ENCODE measurements around the gene MSMP. TPM values are rescaled to one million over a fixed set of nuclear protein-coding genes. Genes with fewer than 3 reads are reported as not detected.

MSMP gene
- total RNA-seq, 1 donor from 2014 or later, result not detected

- DNase-seq (ENCODE audit: low read depth) (no peak), FAIRE-seq (no peak)
- Histone ChIP-seq H3K4me3 (ENCODE audit: low read depth, low read length) (no peak overlapping the region), H3K27me3 (ENCODE audit: control insufficient read depth, insufficient read depth, low read length) (no peaks in the 10 kb centered on the region), H3K36me3 (ENCODE audit: control insufficient read depth, insufficient read depth, low read length) (peaks cover 26% of the 10 kb centered on the region)
- no peak for TF ChIP-seq CTCF (IDR thresholded peaks at IDR 0.05; ENCODE audit: insufficient read depth, low read length, severe bottlenecking)
These were observed 20.0 kb downstream of the MSMP start for GRCh38 chr9:35734096-35734495.

- Histone ChIP-seq H3K4me3 (ENCODE audit: low read depth, low read length) (peak overlapping the region; percentile 58), H3K36me3 (ENCODE audit: control insufficient read depth, insufficient read depth, low read length) (peaks cover 18% of the 10 kb centered on the region), H3K27me3 (ENCODE audit: control insufficient read depth, insufficient read depth, low read length) (no peaks in the 10 kb centered on the region)
- FAIRE-seq, result no peak
- peak; percentile 46 for TF ChIP-seq CTCF (IDR thresholded peaks at IDR 0.05; ENCODE audit: insufficient read depth, low read length, severe bottlenecking)
- peak; percentile 90 for DNase-seq (ENCODE audit: low read depth)
These were observed 21.1 kb downstream of the MSMP start for GRCh38 chr9:35732800-35733541.

DNA sequence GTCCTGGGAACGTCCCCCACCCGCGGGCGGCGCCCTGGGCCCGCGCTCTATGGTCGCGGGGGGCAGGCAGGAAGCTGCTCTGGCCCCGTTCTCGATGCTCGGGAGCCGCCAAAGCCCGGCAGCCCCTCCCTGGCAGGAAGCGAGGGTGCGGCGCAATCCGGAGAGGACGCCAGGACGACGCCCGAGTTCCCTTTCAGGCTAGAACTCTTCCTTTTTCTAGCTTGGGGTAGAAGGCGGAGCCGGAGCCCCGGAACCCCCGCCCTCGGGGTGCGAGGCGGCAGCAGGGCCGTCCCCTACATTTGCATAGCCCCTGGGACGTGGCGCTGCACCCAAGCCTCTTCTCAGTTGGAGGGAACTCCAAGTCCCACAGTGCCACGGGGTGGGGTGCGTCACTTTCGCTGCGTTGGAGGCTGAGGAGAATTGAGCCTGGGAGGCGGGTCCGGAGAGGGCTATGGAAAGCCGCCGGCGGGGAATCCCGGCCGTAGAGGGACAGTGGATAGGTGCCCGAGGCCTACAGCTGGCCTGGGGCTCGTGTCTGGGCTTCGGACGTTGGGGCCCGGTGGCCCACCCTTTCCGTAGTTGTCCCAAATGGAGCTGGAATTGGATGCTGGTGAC lies 21.8 kb downstream of the MSMP start, which contains the start of the genes CREB3 and TLN1:
Gene CREB3 (plus strand): TSS at position 482 of the 615 bp plus-strand sequence. CDS start 107 bp downstream, at position 589.
Gene TLN1 (minus strand): TSS at position 11 of the 615 bp plus-strand sequence. CDS start 6,501 bp downstream, outside the sequence.
- Histone ChIP-seq H3K4me3 (ENCODE audit: low read depth, low read length) (peak within 1 kb of the TSS; percentile 58), H3K27me3 (ENCODE audit: control insufficient read depth, insufficient read depth, low read length) (no peaks in the 10 kb centered on the region), H3K36me3 (ENCODE audit: control insufficient read depth, insufficient read depth, low read length) (peaks cover 13% of the 10 kb centered on the region)
- peak; percentile 3 for TF ChIP-seq CTCF (IDR thresholded peaks at IDR 0.05; ENCODE audit: insufficient read depth, low read length, severe bottlenecking)
- DNase-seq (ENCODE audit: low read depth), result peak; percentile 96
- no peak for FAIRE-seq

GRCh38 chr9:35731415-35732184 lies 22.5 kb downstream of the MSMP start:
- no peak for FAIRE-seq
- Histone ChIP-seq H3K27me3 (ENCODE audit: control insufficient read depth, insufficient read depth, low read length) (no peaks in the 10 kb centered on the region), H3K4me3 (ENCODE audit: low read depth, low read length) (peak overlapping the region; percentile 58), H3K36me3 (ENCODE audit: control insufficient read depth, insufficient read depth, low read length) (peaks cover 9% of the 10 kb centered on the region)
- TF ChIP-seq CTCF (IDR thresholded peaks at IDR 0.05; ENCODE audit: insufficient read depth, low read length, severe bottlenecking), result no peak
- DNase-seq (ENCODE audit: low read depth), result peak; percentile 29

DNA sequence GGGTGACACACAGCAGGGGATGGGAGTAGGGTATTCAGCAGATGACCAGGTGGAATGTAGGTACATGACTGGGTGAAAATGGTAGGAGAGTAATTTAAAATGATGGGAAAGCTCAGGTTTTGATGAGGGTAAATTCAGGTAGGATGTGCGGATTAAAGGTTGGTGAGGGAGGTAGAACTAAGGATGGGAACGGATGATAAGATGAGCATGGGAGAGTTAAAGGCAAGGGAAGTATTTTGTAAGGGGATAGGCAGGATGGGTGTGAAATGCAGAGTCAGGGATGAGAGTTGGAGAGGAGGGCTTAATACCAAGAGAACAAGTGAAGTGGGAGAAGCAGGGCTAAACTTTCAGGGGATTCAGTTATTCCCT lies 23.6 kb downstream of the MSMP start:
- TF ChIP-seq CTCF (IDR thresholded peaks at IDR 0.05; ENCODE audit: insufficient read depth, low read length, severe bottlenecking), result no peak
- H3K27me3 ChIP-seq (ENCODE audit: control insufficient read depth, insufficient read depth, low read length), result no peaks in the 10 kb centered on the region
- no peak for DNase-seq (ENCODE audit: low read depth)
- no peak for FAIRE-seq
- no peak overlapping the region for H3K4me3 ChIP-seq (ENCODE audit: low read depth, low read length)
- peaks cover 2% of the 10 kb centered on the region for H3K36me3 ChIP-seq (ENCODE audit: control insufficient read depth, insufficient read depth, low read length)

Measured in bronchial epithelial cell (primary cell).